H7 (cell line): ENCODE measurements around the gene ABCA7. TPM values are rescaled to one million over a fixed set of nuclear protein-coding genes. Genes with fewer than 3 reads are reported as not detected.
"Not testable (repeated sequence)": the region's sequence is repeated elsewhere in the genome, so short reads cannot be mapped to it uniquely, and the experiment has no call there.

ENCODE experiments used
- DNase-seq: peaks from one replicate; pipeline ENCODE4 v3.0.0; 2012
- H3K27me3 ChIP-seq: 2 replicates; pipeline ENCODE4 v1.6.0; 2011; ENCODE audit warnings: mild to moderate bottlenecking, low read length; ENCODE audit not compliant: control insufficient read depth, insufficient read depth
- H3K36me3 ChIP-seq: replicated peaks from 2 replicates; pipeline ENCODE4 v1.5.1; 2011; ENCODE audit warnings: low read length; ENCODE audit not compliant: control insufficient read depth, insufficient read depth
- H3K4me3 ChIP-seq: 2 replicates; pipeline ENCODE4 v1.5.1; 2011; ENCODE audit warnings: low read depth, mild to moderate bottlenecking, control low read depth, low read length, moderate library complexity; ENCODE audit not compliant: insufficient read depth
- total RNA-seq: library from RNA; depleted of rRNA; stranded (reverse); fragments of >200 nt; shearing (Covaris generic); gene quantifications from 2 replicates; pipeline ENCODE4 v1.2.3, GENCODE V29; 2014; rRNA removed

ABCA7 gene
- total RNA-seq, 1 experiment from 2014 or later = 19.7 TPM

DNA sequence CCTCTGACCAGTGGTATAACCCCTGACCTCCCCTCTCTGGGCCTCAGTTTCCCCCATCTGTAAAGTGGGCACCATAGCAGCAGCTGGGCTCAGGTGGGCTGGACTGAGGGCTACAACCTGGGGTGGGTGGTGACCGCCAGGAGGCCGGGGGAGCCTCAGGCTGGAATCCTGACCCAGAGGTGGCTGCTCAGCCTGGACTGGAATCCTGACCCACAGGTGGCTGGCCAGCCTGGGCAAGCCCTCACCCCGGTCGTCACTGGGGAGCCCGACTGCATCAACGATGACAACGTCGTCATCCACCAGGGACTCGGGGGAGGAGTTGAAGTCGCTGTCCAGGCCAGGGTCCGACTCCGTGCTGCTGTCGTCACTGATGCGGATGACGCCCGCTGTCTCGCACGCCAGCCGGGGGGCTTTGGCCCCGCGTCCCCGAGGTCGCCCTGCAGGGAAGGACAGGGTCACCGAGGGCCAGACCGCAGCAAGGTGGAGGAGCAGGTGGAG, 74.1 kb downstream of the ABCA7 start:
- no peaks in the 10 kb centered on the region; the same call in none of the 2 replicates for H3K36me3 ChIP-seq
- no peak for DNase-seq
- no peaks in the 10 kb centered on the region for H3K27me3 ChIP-seq
- H3K4me3 ChIP-seq = no peak overlapping the region

DNA sequence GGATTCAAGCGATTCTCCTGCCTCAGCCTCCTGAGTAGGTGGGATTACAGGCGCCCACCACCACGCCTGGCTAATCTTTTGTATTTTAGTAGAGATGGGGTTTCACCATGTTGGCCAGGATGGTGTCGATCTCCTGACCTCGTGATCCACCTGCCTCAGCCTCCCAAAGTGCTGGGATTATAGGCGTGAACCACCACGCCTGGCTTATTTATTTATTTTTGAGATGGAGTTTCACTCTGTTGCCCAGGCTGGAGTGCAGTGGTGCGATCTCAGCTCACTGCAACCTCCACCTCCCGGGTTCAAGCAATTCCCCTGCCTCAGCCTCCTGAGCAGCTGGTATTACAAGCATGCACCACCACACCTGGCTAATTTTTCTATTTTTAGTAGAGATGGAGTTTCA, 74.8 kb downstream of the ABCA7 start:
- not testable (repeated sequence) for DNase-seq, H3K36me3 ChIP-seq, H3K4me3 ChIP-seq, H3K27me3 ChIP-seq

Other genes starting within 250 kb of the ABCA7 start
- gene PTBP1, start 242.7 kb upstream of the ABCA7 start, total RNA-seq = 460 and 481 TPM in 2 replicates
- 52.0 and 53.8 TPM in 2 replicates for gene PLPPR3, start 218.2 kb upstream of the ABCA7 start, total RNA-seq
- 0.85 and 1.3 TPM in 2 replicates for gene AZU1, start 212.3 kb upstream of the ABCA7 start, total RNA-seq
- gene PRTN3, start 199.1 kb upstream of the ABCA7 start, total RNA-seq = 0.66 TPM in 1 of 2 replicates, not detected in the other
- not detected in 2 replicates for gene ELANE, start 187.8 kb upstream of the ABCA7 start, total RNA-seq
- gene CFD, start 180.4 kb upstream of the ABCA7 start, total RNA-seq = 1.4 and 1.5 TPM in 2 replicates
- 29.5 and 36.2 TPM in 2 replicates for gene MED16, start 146.9 kb upstream of the ABCA7 start, total RNA-seq
- not detected in 2 replicates for gene RNU6-9, start 146.6 kb upstream of the ABCA7 start, total RNA-seq
- 47.5 and 49.9 TPM in 2 replicates for gene R3HDM4, start 126.9 kb upstream of the ABCA7 start, total RNA-seq
- 0.67 and 1.4 TPM in 2 replicates for gene KISS1R, start 122.8 kb upstream of the ABCA7 start, total RNA-seq
- 85.4 and 92.6 TPM in 2 replicates for gene ARID3A, start 114.1 kb upstream of the ABCA7 start, total RNA-seq
- 107 and 140 TPM in 2 replicates for gene WDR18, start 55.8 kb upstream of the ABCA7 start, total RNA-seq
- 0.03 and 0.07 TPM in 2 replicates for gene GRIN3B, start 39.7 kb upstream of the ABCA7 start, total RNA-seq
- gene TMEM259, start 19.0 kb upstream of the ABCA7 start, total RNA-seq = 153 and 185 TPM in 2 replicates
- gene RNU6-2, start 18.6 kb upstream of the ABCA7 start, total RNA-seq = not detected in 2 replicates
- gene CNN2, start 13.5 kb upstream of the ABCA7 start, total RNA-seq = 440 and 495 TPM in 2 replicates
- gene ARHGAP45, start 27.1 kb downstream of the ABCA7 start, total RNA-seq = 46.0 and 48.7 TPM in 2 replicates
- gene POLR2E, start 55.3 kb downstream of the ABCA7 start, total RNA-seq = 226 and 283 TPM in 2 replicates
- gene GPX4, start 63.9 kb downstream of the ABCA7 start, total RNA-seq = 620 and 671 TPM in 2 replicates
- 31.4 and 41.3 TPM in 2 replicates for gene SBNO2, start 134.2 kb downstream of the ABCA7 start, total RNA-seq
- 96.3 and 99.0 TPM in 2 replicates for gene STK11, start 165.7 kb downstream of the ABCA7 start, total RNA-seq
- gene CBARP, start 197.9 kb downstream of the ABCA7 start, total RNA-seq = 6.7 and 9.8 TPM in 2 replicates
- gene ATP5F1D, start 201.6 kb downstream of the ABCA7 start, total RNA-seq = 44.7 and 53.1 TPM in 2 replicates
- gene MIDN, start 208.5 kb downstream of the ABCA7 start, total RNA-seq = 35.1 and 50.3 TPM in 2 replicates
- gene CIRBP, start 229.2 kb downstream of the ABCA7 start, total RNA-seq = 219 and 221 TPM in 2 replicates
- gene FAM174C, start 235.4 kb downstream of the ABCA7 start, total RNA-seq = 78.0 and 83.1 TPM in 2 replicates
- gene EFNA2, start 245.8 kb downstream of the ABCA7 start, total RNA-seq = 12.4 and 20.2 TPM in 2 replicates